Measurements from ENCODE around the gene OGFOD1. TPM values are rescaled to one million over a fixed set of nuclear protein-coding genes. Genes with fewer than 3 reads are reported as not detected.

OGFOD1 gene
- total and polyA plus RNA-seq, 2 experiments from 2014 or later = 74.5 to 76.3 TPM

- no peak overlapping the region for H3K27ac ChIP-seq (ENCODE audit: low read depth)
Observed at GRCh38 chr16:56411624-56412023, 39.7 kb upstream of the OGFOD1 start.

More at GRCh38 chr16:56411624-56412023, 39.7 kb upstream of the OGFOD1 start:
- Histone ChIP-seq H3K4me2 (no peak overlapping the region), H3K9me2 (ENCODE audit: insufficient read depth) (no peaks in the 10 kb centered on the region), H3K36me3 (ENCODE audit: insufficient read depth) (peaks cover 3% of the 10 kb centered on the region; the same call in 1 of the 2 replicates), H2AFZ (no peak overlapping the region), H3K4me1 (ENCODE audit: insufficient read depth) (peaks cover 20% of the 10 kb centered on the region), H4K20me1 (replicated peaks; ENCODE audit: insufficient read depth) (peaks cover 12% of the 10 kb centered on the region; the same call in 1 of the 2 replicates), H3K27me3 (ENCODE audit: insufficient read depth) (no peaks in the 10 kb centered on the region), H3K4me3 (no peak overlapping the region), H3F3A (replicated peaks; ENCODE audit: low read depth) (no peaks in the 10 kb centered on the region), H3K79me2 (replicated peaks; ENCODE audit: insufficient read depth) (peaks cover 30% of the 10 kb centered on the region)
- TF ChIP-seq STAT1 (IDR thresholded peaks at IDR 0.05; ENCODE audit: unreplicated experiment) = no peak
- no peak for TF ChIP-seq ZNF331 (CRISPR knock-in tag; IDR thresholded peaks at IDR 0.05; ENCODE audit: low read depth)
- TF ChIP-seq REST (IDR thresholded peaks at IDR 0.05; ENCODE audit: unreplicated experiment) = no peak
- TF ChIP-seq ZNF462 (CRISPR knock-in tag; IDR thresholded peaks at IDR 0.05) = no peak
- no peak for TF ChIP-seq ZNF114 (CRISPR knock-in tag; IDR thresholded peaks at IDR 0.05)
- no peak for TF ChIP-seq ETS1 (IDR thresholded peaks at IDR 0.05)
- TF ChIP-seq NANOG (IDR thresholded peaks at IDR 0.05; ENCODE audit: borderline replicate concordance) = no peak
- TF ChIP-seq CREB1 (CRISPR knock-in tag; IDR thresholded peaks at IDR 0.05; ENCODE audit: low read depth) = no peak
- TF ChIP-seq EZH2 (IDR thresholded peaks at IDR 0.05; ENCODE audit: low read depth, unreplicated experiment) = no peak
- TF ChIP-seq JUNB (IDR thresholded peaks at IDR 0.05; ENCODE audit: unreplicated experiment) = no peak
- no peak for TF ChIP-seq POLR2AphosphoS5 (IDR thresholded peaks at IDR 0.05; ENCODE audit: low read depth)
- no peak for TF ChIP-seq EZH2phosphoT487 (IDR thresholded peaks at IDR 0.05; ENCODE audit: unreplicated experiment)
- no peak for TF ChIP-seq CTCF (conservative IDR thresholded peaks at IDR 0.05; ENCODE audit: low read depth in 2 of 2)
- ATAC-seq (no peak), DNase-seq (ENCODE audit: low spot score) (no peak)
- H3K9me3 Mint-ChIP-seq = no peaks in the 10 kb centered on the region
- H3K27me3 Mint-ChIP-seq (ENCODE audit: insufficient read depth, low read depth, poor library complexity) = no peaks in the 10 kb centered on the region
- no peak overlapping the region for H3K4me3 Mint-ChIP-seq
- H3K27ac Mint-ChIP-seq = no peak overlapping the region
- H3K4me1 Mint-ChIP-seq = peaks cover 17% of the 10 kb centered on the region
- peaks cover 15% of the 10 kb centered on the region for H3K36me3 Mint-ChIP-seq (ENCODE audit: low read depth)
